Ovary (tissue), 3 donors: ENCODE measurements around the gene CRIM1.

ENCODE experiments used
- POLR2A ChIP-seq: fragments of 450-650 bp; IDR thresholded peaks from one replicate; pipeline ENCODE4 v1.6.1; 2017; ENCODE audit warnings: antibody characterized with exemption, mild to moderate bottlenecking, moderate library complexity
- TF ChIP-seq, protein P1 (sequence below), 3 donors: fragments of 450-650 bp in 2 of 3; fragments of 200-600 bp in 1 of 3; IDR thresholded peaks; one replicate each; pipeline versions ENCODE4 v1.5.1 to v1.8.0; 2016 to 2022; ENCODE audit warnings: antibody characterized with exemption in 3 of 3, mild to moderate bottlenecking in 1 of 3
- donor health status: DM: no; HTN: no; CAD: no.

DNA sequence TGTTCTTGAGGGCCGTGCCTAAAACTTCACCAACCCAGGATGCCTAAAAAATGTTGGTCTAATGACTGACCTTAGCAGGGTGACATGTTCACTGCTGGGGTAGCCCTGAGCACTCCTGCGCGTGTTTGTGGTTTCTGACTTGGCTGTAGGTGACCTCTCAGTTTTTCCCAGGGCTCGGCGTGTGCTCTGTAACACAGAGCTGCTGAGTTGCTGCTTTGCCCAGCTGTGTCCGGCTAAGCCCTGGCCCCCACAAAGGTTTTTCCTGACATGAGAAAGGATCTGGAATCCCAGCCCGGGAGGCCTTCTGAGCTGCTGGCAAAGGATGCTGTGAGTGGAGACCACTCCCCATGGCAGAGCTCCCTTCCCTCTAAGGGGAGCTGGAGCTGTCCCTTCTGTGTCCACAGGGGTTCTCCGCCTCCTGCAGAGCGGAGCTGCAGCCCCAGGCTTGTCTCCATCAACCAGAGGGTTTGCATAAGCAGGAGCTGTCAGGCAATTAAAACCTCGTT lies 52.7 kb downstream of the CRIM1 start:
- no peak for TF ChIP-seq POLR2A
- TF ChIP-seq, protein P1, sequence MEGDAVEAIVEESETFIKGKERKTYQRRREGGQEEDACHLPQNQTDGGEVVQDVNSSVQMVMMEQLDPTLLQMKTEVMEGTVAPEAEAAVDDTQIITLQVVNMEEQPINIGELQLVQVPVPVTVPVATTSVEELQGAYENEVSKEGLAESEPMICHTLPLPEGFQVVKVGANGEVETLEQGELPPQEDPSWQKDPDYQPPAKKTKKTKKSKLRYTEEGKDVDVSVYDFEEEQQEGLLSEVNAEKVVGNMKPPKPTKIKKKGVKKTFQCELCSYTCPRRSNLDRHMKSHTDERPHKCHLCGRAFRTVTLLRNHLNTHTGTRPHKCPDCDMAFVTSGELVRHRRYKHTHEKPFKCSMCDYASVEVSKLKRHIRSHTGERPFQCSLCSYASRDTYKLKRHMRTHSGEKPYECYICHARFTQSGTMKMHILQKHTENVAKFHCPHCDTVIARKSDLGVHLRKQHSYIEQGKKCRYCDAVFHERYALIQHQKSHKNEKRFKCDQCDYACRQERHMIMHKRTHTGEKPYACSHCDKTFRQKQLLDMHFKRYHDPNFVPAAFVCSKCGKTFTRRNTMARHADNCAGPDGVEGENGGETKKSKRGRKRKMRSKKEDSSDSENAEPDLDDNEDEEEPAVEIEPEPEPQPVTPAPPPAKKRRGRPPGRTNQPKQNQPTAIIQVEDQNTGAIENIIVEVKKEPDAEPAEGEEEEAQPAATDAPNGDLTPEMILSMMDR (IDR thresholded peaks at IDR 0.05): no peak
